NAMALWA (cell line): ENCODE measurements around the gene ADAMTS14.

ENCODE experiments used
- DNase-seq: peaks from one replicate; pipeline ENCODE4 v3.0.0-alpha.2; 2015; ENCODE audit warnings: low spot score

ADAMTS14 gene

DNA sequence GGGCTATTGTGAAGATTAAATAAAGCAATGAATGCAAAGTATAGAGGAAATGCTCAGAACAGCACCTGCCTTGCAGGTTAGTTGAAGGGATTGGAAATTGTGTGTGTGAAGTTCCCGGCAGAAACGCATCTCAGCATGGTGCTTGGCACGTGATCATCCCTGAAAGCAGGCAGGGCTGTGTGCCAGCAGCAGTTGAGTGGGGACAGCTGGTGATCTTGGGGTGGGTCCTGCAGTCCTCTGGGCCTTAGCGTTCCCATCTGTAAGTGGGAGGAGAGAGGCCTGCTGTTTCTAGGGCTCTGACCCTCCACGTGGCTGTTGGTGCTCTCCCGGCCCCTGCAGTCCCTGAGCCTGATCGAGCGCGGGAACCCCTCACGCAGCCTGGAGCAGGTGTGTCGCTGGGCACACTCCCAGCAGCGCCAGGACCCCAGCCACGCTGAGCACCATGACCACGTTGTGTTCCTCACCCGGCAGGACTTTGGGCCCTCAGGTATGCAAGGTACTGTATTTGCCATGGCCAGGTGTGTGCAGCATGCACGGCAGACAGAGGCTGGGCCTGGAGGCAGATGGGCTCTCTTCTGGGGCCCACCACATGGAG, 57.6 kb downstream of the ADAMTS14 start:
- DNase-seq, result no peak

DNA sequence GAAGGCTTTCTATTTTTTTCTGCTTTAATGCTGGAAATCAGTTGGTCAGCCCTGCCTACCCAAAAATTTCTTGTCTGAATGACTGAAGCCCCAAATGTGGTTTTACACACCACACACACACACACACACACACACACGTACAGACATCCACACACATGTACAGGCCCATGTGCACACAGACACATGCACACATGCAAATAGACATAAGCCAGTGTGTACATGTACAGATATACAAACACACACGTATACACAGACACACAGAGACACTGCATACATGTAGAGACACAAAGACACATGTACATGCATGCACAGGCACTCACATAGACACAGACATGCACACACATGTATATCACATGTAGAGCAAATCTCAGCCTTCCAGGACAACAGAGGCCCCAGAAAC, 58.6 kb downstream of the ADAMTS14 start:
- DNase-seq, result no peak

DNA sequence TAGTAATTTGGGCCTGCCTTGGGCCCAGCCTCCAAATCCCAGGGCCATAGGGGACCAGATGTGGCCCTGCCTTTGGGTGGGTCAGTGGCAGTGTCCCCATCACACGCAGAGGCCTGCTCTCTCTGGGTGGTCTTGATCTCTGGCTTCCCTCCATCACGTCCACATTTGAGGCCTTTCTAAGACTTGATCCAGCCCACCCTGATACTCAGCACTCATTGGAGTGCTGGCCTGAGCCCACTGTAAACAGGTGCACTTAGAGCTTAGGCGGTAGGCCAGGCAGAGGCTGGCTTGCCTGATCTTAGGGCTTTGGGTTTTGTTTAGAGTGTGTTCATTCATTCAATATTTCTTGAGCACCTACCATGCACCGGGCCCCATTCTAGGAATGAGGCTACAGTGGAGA, 60.3 kb downstream of the ADAMTS14 start:
- DNase-seq, result no peak

DNA sequence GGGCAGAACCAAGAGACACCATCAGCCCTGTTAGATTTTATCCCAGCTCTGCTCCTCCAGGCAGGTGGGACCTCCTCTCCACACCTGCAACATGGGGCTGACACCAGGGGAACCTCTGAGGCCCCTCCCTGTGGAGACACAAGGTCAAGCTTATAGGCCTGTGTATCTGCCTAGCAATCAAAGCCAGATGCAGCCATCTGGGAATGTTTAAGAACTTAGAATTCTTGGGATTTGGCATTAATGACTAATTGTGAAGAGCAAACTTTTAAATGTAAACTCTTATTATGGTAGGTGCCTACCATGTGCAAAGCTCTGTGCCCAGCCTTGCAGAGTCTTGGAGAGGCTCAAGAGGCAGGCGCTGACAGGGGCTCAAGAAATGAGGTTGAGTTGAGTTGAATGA, 60.7 kb downstream of the ADAMTS14 start:
- no peak for DNase-seq

GRCh38 chr10:70735161-70735560, 62.9 kb downstream of the ADAMTS14 start:
- DNase-seq, result no peak

DNA sequence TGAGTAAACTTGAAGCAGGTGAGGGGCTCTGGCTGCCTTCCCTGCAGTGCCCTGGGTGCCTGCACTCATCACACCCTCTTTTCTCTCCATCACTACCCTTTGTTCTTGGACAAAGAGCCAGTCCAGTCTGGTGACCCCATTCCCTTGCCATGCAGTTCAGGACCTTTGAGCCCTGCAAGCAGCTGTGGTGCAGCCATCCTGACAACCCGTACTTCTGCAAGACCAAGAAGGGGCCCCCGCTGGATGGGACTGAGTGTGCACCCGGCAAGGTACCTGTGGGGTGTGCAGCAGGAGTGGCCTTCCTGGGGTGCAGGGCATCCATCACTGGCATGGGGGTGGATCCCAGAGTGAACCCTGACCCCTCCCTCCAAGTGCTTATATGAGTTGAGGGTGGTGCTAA, 64.2 kb downstream of the ADAMTS14 start:
- DNase-seq, result no peak

DNA sequence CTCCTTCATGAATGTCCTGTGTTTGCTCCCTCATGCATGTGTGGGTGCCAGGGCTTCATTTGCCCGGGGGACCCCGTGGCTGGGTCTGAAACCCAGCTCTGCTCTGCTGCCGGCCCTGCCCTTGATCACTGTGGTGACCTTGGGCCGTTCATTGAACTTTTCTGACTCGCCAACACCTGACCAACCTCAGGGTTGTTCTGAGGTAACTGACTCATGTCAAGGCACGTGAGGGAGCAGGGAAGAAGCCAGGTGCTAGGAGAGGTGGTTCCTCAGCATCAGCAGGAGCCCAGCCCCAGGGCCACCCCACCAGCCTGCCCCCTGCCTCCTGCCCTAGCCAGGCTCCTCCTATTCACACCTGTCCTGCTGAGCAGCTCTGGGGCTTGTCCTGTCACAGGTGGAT, 64.9 kb downstream of the ADAMTS14 start:
- no peak for DNase-seq

- DNase-seq, result peak; percentile 9
Observed at GRCh38 chr10:70738006-70738760, 65.9 kb downstream of the ADAMTS14 start.

GRCh38 chr10:70738761-70739121, 66.4 kb downstream of the ADAMTS14 start:
- DNase-seq, result no peak

GRCh38 chr10:70740406-70741288, 68.3 kb downstream of the ADAMTS14 start:
- DNase-seq, result no peak

DNA sequence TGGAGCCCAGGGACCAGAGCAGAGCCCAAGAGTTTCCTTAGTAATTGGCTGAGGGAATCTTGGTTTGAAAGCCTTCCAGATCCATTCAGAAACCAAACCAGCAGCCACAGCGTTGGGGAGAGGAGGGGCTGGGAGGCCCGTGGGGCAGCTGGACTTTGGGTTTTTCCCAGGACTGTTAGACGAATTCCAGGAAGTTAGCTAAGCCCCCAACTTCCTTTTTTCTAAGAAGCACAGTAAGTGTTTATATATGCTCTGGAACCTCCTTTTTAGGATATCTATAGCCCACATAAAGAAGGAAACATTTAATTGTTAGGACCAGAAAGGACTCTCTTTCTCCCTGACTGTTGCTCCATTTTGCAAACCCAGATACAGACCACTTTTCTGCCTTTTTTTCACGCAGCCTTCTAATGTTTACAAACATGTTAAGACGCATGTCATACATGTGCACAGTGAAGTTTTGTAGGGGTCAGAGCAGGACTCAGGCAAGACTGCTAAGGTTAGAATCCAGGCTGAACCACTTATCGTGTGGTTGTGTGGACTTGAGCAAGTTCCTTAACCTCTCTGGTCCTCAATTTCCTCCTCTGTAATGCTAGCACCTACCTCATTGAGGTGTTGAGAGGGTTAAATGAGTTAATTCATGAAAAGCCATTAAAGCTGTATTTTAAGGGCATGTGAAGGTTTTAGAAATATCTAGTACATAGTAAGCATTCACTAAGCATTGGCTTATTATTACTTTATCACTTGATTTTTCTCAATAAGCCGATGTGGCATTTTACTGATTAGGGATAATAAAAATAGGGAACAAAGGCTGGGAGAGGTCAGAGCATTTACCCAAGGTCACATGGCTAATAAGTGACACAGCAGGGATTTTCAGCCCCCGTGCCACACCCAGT, 70.5 kb downstream of the ADAMTS14 start:
- no peak for DNase-seq

GRCh38 chr10:70743430-70743788, 71.1 kb downstream of the ADAMTS14 start:
- DNase-seq, result no peak

DNA sequence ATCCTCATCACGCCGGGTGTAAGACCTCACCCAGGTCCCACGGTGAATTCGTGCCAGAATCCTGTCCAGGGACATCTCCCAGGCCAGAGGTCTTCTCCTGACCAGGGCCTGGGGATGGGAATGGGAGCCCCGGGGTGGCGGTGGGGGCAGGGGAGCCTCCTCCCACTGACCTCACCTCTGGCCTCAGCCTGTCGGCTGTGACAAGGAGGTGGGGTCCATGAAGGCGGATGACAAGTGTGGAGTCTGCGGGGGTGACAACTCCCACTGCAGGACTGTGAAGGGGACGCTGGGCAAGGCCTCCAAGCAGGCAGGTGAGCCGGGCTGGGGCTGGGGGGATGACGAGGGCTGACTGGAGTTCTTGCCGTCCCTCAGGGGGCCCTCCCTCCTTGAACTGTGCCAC, 71.6 kb downstream of the ADAMTS14 start:
- no peak for DNase-seq

- DNase-seq, result no peak
Observed at GRCh38 chr10:70744617-70745143, 72.4 kb downstream of the ADAMTS14 start.

- DNase-seq, result no peak
Observed at GRCh38 chr10:70745555-70745954, 73.2 kb downstream of the ADAMTS14 start.

DNA sequence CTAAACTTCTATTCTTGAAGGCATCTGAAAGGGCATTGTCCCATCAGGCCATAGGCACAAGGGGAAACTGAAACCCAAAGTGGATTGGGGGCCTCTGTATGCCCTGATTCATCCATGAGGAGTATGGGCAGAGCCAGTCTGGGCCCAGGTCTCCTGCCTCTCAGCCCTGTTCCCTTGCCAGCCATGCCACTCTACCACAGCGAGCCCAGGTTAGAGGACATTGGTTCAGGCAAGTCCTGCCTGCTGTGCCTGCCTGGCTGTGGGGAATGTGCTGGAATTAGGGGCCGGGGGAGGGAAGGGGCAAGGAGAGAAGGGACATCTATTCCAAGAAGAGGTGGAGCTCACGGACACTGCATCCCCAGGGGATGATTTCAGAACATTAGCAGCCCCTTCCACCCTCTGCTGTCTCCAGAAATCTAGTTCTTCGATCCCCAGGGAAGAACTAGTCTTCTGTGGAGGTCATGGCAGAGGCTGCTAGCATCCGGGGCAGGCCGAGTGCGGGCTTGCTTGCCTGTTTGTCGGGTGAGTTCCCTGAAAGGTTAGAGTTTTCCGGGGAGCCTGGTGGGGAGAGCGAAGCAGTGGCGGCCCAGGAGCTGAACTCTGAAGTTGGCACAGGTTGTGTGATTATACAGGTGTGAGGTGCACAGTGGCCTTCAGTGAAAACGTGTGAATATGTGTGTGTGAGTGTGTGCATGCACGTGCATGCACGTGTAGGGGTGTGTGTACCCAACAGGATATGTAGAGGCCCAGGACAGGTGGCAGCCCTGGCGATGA, 75.1 kb downstream of the ADAMTS14 start:
- no peak for DNase-seq

DNA sequence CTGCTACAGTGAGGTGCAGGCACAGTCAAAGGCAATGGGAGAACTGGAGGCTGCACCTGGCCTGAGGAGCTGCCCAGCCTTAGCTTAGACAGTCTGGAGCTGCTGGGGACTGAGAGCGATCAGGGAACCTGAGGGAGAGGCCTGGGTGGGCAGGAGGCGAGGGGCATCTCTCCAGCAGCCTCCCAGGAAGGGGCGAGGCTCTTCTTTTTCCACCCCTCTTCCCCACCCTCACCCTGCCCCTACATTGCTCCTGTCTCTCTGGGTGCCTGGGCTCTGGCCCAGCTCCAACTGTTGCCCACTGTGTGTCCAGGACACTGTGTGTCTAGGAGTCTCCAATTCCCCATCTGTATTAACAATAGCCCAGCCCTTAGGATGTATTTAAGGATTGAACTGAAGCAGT, 76.0 kb downstream of the ADAMTS14 start:
- DNase-seq, result no peak

- no peak for DNase-seq
Observed at GRCh38 chr10:70748801-70749573, 76.7 kb downstream of the ADAMTS14 start.

DNA sequence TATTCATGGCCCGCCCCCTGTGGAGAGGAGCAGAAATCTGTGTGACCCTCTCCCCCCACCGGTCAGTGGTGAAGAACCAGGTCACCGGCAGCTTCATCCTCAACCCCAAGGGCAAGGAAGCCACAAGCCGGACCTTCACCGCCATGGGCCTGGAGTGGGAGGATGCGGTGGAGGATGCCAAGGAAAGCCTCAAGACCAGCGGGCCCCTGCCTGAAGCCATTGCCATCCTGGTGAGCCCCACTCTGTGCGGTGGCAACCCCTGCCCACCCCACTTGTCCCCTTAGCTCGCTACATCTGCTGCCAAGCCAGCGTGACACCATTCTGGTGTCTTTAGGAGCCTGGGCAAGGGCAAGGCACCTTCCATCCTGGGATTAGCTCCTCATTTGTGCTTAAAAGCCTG, 77.5 kb downstream of the ADAMTS14 start:
- DNase-seq, result no peak

DNA sequence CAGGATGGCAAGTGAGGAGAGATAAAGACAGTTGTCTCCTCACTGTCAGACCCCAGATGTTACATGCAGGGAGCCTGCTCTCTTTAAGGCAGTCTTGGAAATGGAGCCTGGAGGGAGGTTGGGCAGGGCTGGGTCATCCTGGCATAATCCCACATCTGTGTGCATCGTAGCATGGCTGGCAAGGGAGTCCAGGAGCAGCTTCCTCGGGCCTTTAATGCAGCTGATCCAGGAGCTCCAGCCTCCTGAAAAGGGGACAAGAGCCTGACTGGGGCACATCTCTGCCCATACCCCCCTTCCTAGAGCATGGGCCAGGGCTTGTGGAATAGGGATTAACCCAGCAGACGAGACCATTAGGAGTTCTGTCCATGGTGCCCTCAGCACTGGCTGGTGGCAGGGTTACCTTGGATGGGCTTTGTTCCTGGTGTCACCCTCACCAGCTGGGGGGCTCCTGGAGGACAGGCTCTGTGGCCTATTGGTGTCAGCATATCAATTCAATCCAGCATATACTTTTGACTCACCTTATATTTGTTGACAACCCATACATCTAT, 77.9 kb downstream of the ADAMTS14 start:
- no peak for DNase-seq
